OCI-LY7 (cell line): ENCODE measurements around the gene AGBL3. TPM values are rescaled to one million over a fixed set of nuclear protein-coding genes. Genes with fewer than 3 reads are reported as not detected.

ENCODE experiments used
- BruUV-seq: library from RNA; stranded (reverse); fragments of 400-500 nt; replicated peaks from 2 replicates; lab custom pipeline; 2021; lab: Mats Ljungman, UMichigan
- CTCF ChIA-PET: fragments of 300-600 bp; sonication (Branson Sonifier 250); formaldehyde crosslinking; loops from one replicate; lab custom pipeline; 2022; ENCODE audit warnings: antibody characterized with exemption; ENCODE audit not compliant: unreplicated experiment; lab: Charles Lee
- POLR2A ChIA-PET: fragments of 300-600 bp; sonication (Branson Sonifier 250); formaldehyde crosslinking; loops from one replicate; lab custom pipeline; 2022; ENCODE audit warnings: antibody characterized with exemption; lab: Charles Lee
- DNase-seq: peaks from one replicate; pipeline ENCODE4 v3.0.0-alpha.2; 2015; ENCODE audit warnings: low spot score
- H2AFZ ChIP-seq: fragments of 200-600 bp; sonication (generic), shearing (Covaris generic); 2 replicates; pipeline ENCODE4 v1.6.1; 2014; ENCODE audit warnings: mild to moderate bottlenecking, antibody characterized with exemption, low read length, moderate library complexity
- H3K27ac ChIP-seq: fragments of 200-600 bp; sonication (generic); 2 replicates; pipeline ENCODE4 v1.5.1; 2014; ENCODE audit warnings: mixed run types, low read depth, mild to moderate bottlenecking, moderate library complexity, low read length, inconsistent platforms; ENCODE audit not compliant: poor library complexity, severe bottlenecking
- H3K36me3 ChIP-seq: fragments of 200-600 bp; sonication (generic); 2 replicates; pipeline ENCODE4 v1.6.1; 2014; ENCODE audit warnings: mild to moderate bottlenecking, antibody characterized with exemption, low read length, moderate library complexity, mixed read lengths; ENCODE audit not compliant: insufficient read depth
- H3K4me1 ChIP-seq: fragments of 200-600 bp; sonication (generic); 2 replicates; pipeline ENCODE4 v1.5.1; 2014; ENCODE audit warnings: mild to moderate bottlenecking, low read length; ENCODE audit not compliant: insufficient read depth, poor library complexity, severe bottlenecking
- H3K4me2 ChIP-seq: fragments of 200-600 bp; sonication (generic); 2 replicates; pipeline ENCODE4 v1.6.1; 2014; ENCODE audit warnings: mild to moderate bottlenecking, low read length
- H3K4me3 ChIP-seq: fragments of 200-600 bp; sonication (generic); 2 replicates; pipeline ENCODE4 v1.5.1; 2014; ENCODE audit warnings: mild to moderate bottlenecking, low read depth, low read length; ENCODE audit not compliant: poor library complexity, severe bottlenecking
- H3K79me2 ChIP-seq: fragments of 200-600 bp; sonication (generic); 2 replicates; pipeline ENCODE4 v1.6.1; 2016; ENCODE audit warnings: low read depth, mild to moderate bottlenecking, low read length, moderate library complexity, mixed read lengths; ENCODE audit not compliant: insufficient read depth
- H3K9me2 ChIP-seq: fragments of 200-600 bp; sonication (generic); 2 replicates; pipeline ENCODE4 v1.6.1; 2016; ENCODE audit warnings: mild to moderate bottlenecking, low read length, mixed read lengths; ENCODE audit not compliant: insufficient read depth
- H3K9me3 ChIP-seq: fragments of 200-600 bp; sonication (generic); 2 replicates; pipeline ENCODE4 v1.6.1; 2014; ENCODE audit warnings: mild to moderate bottlenecking, mixed run types, low read length, mixed read lengths
- H4K20me1 ChIP-seq: fragments of 200-600 bp; sonication (generic); 2 replicates; pipeline ENCODE4 v1.6.1; 2014; ENCODE audit warnings: mild to moderate bottlenecking, antibody characterized with exemption, low read length, moderate library complexity, mixed read lengths; ENCODE audit not compliant: insufficient read depth
- EZH2phosphoT487 ChIP-seq: fragments of 200-600 bp; sonication (generic); IDR thresholded peaks from 2 replicates; pipeline ENCODE4 v1.6.1; 2018; ENCODE audit warnings: low read depth, borderline replicate concordance, mild to moderate bottlenecking, mixed run types, antibody characterized with exemption, low read length, moderate library complexity, mixed read lengths
- intact Hi-C: fragments of 100-400 bp; cut with micrococcal nuclease; formaldehyde crosslinking; loops from one replicate; pipeline ENCODE4 v1.10.0; 2022; ENCODE audit not compliant: unreplicated experiment
- total RNA-seq, 2 experiments: library from RNA; depleted of rRNA in 1 of 2; stranded (reverse); fragments of >200 nt in 1 of 2; shearing (Covaris generic) in 1 of 2; gene quantifications; 2 replicates each; pipeline ENCODE4 v1.2.3, GENCODE V29; 2014 to 2022
- TF ChIP-seq, protein P1 (sequence below): fragments of 200-600 bp; sonication (generic); conservative IDR thresholded peaks from 2 replicates; pipeline ENCODE4 v1.5.1; 2014; ENCODE audit warnings: mild to moderate bottlenecking, antibody characterized with exemption, low read length, moderate library complexity, mixed read lengths

The AGBL3 gene
- total RNA-seq, 2 experiments from 2014 or later = 3.5 to 4.9 TPM

DNA sequence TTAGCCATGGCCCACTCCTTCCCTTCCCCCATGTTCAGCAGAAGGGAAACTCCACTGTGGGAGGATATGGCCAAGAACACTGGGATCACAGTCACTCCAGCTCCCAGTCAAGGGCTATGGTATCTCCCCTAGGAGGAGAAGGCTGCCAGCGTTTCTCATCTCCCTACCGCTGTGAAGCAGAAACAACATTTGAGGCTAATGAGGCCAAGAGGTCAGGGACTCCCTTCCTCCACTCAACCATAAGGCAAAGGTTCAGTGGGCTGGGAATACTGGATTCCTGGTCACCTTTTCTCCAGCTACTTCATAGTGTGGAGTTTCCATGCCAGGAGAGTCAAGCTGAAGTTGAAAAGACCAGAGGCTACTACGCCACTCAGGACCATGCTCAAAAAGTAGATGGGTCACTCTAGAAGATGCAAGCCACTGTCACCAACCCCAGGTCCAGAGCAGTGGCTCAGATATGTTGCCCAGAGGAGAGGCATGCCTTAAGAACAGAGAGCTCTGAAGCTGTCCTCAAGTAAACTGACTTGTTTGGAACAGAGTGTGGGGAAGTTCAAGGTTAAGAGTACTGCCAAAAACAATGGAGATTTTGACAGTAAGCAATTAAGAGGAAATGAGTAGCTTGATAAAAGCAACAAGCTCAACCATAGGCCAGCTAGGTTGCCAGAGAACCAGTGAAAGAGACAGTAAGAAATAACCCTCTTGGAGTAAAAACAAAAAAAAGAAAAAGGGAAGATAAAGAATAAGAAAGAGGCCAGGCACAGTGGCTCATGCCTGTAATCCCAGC, 157.8 kb downstream of the AGBL3 start:
- Histone ChIP-seq H3K79me2 (no peaks in the 10 kb centered on the region), H3K9me3 (no peaks in the 10 kb centered on the region), H4K20me1 (no peaks in the 10 kb centered on the region), H3K9me2 (no peaks in the 10 kb centered on the region), H2AFZ (no peak overlapping the region), H3K4me3 (no peak overlapping the region), H3K36me3 (no peaks in the 10 kb centered on the region), H3K27ac (no peak overlapping the region), H3K4me1 (peaks cover 9% of the 10 kb centered on the region), H3K4me2 (no peak overlapping the region)
- no peak for DNase-seq
- intact Hi-C loops = no loop called here
- no peak for TF ChIP-seq EZH2phosphoT487
- TF ChIP-seq, protein P1, sequence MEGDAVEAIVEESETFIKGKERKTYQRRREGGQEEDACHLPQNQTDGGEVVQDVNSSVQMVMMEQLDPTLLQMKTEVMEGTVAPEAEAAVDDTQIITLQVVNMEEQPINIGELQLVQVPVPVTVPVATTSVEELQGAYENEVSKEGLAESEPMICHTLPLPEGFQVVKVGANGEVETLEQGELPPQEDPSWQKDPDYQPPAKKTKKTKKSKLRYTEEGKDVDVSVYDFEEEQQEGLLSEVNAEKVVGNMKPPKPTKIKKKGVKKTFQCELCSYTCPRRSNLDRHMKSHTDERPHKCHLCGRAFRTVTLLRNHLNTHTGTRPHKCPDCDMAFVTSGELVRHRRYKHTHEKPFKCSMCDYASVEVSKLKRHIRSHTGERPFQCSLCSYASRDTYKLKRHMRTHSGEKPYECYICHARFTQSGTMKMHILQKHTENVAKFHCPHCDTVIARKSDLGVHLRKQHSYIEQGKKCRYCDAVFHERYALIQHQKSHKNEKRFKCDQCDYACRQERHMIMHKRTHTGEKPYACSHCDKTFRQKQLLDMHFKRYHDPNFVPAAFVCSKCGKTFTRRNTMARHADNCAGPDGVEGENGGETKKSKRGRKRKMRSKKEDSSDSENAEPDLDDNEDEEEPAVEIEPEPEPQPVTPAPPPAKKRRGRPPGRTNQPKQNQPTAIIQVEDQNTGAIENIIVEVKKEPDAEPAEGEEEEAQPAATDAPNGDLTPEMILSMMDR = no peak
- no TSS peak for BruUV-seq
- CTCF ChIA-PET = no interaction called here
- POLR2A ChIA-PET = interaction anchor here (0.6 kb wide), 1 partner anchor 70 kb away, joined by 3 read pairs; no protein-coding TSS in a partner anchor

DNA sequence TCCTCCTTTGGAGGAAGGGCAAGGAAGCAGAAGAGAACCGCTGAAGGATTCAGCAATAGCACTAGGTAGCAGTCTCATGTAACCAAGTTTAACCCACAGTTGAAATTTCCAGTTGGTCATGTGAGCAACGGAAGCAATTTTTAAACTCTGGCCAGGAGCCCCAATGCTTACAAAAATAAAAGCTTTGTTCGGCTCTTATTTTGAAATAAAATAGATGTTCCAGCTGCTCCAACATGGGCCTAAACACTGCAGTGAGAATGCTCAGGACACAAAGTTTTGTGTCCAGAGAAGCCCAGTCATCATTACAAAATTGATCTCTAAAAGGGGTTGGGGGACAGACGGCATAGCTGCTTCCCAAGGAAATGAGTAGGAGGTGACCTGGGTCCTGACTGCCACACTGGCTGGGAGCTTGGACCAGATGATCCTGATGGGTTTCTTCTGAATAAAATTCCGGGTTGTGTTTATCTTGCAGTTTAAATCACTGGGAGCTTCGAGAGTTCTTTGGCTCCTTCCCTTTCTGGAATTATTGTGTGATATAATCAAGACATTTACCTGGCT, 161.1 kb downstream of the AGBL3 start:
- CTCF ChIA-PET = interaction anchor here (0.6 kb wide), 1 partner anchor 1102 kb away, joined by 3 read pairs; no protein-coding TSS in a partner anchor
- POLR2A ChIA-PET = interaction anchor here (0.7 to 3.2 kb wide), 5 partner anchors 13 to 84 kb away, joined by 3 to 12 read pairs (median 3); partner anchors contain the start of gene CYREN
- no peaks in the 10 kb centered on the region for H3K9me3 ChIP-seq
- no peaks in the 10 kb centered on the region for H3K36me3 ChIP-seq
- TF ChIP-seq, protein P1 = no peak
- no peak for TF ChIP-seq EZH2phosphoT487
- peak overlapping the region; percentile 67; the same call in 1 of the 2 replicates for H2AFZ ChIP-seq
- H3K27ac ChIP-seq = no peak overlapping the region
- DNase-seq = no peak
- H3K4me1 ChIP-seq = peaks cover 9% of the 10 kb centered on the region
- H3K4me3 ChIP-seq = peak overlapping the region; percentile 36
- no peaks in the 10 kb centered on the region for H3K9me2 ChIP-seq
- intact Hi-C loops = loop anchor here (5.0 kb wide), 1 partner anchor 150 kb away; no protein-coding TSS in a partner anchor
- no peaks in the 10 kb centered on the region for H3K79me2 ChIP-seq
- H4K20me1 ChIP-seq = no peaks in the 10 kb centered on the region
- H3K4me2 ChIP-seq = peak overlapping the region; percentile 58; the same call in 1 of the 2 replicates
- BruUV-seq = no TSS peak
